ENCODE results near the gene PDE6B.
A peak's percentile ranks its signal among the peaks of the same experiment; 100 is the strongest.
"Not testable (repeated sequence)": the region's sequence is repeated elsewhere in the genome, so short reads cannot be mapped to it uniquely, and the experiment has no call there.

Gene PDE6B

GRCh38 chr4:669806-670559 is 44.6 kb downstream of the PDE6B start:
- DNase-seq (ENCODE audit: low spot score): not testable (repeated sequence)

GRCh38 chr4:671769-672168 is 46.4 kb downstream of the PDE6B start:
- DNase-seq (ENCODE audit: low spot score): no peak

DNA sequence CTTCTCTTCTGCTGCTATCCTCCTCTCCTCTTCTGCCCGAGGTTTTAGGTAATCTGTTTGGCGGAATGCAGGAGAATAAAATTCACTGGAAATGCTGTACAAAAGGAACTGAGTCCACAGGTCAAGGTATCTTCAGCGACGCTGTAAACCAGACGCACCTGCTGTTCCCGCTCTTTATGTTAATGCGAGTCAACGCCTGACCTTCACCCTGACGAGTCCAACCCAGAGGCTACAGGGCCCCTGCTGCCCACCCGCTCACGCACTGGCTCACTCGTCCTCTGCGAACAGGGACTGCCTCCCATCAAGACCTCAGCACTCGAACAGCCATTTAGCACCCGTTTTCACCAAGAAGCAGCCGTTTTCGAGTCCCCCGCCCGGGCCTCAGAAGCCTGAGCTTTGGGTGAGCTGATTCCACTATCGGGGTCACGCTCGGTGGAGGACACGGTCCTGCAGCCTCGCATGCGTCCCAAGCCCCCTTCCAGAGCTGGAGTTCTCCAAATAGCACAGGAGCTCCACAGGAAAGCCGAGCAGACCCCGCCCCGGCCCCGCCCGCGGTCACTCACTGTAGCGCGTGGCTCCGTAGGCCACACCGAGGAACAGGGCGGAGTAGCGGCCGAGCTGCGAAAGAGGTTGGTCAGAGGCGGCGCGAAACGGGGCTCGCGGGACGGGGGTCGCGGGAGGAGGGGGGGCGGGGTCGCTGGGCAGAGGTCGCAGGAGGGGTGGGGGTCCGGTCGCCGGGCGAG is 48.1 kb downstream of the PDE6B start:
- no peak for DNase-seq (ENCODE audit: low spot score)

GRCh38 chr4:674172-675035 is 49.0 kb downstream of the PDE6B start, which contains the start of the genes ATP5ME and MYL5:
Gene ATP5ME, minus strand, starts transcription at chr4:674276. Its CDS starts 29 bp downstream, at chr4:674247.
Gene MYL5, plus strand, starts transcription at chr4:674542. Its CDS starts 3,485 bp downstream, at chr4:678027.
- DNase-seq (ENCODE audit: low spot score): peak; percentile 97

DNA sequence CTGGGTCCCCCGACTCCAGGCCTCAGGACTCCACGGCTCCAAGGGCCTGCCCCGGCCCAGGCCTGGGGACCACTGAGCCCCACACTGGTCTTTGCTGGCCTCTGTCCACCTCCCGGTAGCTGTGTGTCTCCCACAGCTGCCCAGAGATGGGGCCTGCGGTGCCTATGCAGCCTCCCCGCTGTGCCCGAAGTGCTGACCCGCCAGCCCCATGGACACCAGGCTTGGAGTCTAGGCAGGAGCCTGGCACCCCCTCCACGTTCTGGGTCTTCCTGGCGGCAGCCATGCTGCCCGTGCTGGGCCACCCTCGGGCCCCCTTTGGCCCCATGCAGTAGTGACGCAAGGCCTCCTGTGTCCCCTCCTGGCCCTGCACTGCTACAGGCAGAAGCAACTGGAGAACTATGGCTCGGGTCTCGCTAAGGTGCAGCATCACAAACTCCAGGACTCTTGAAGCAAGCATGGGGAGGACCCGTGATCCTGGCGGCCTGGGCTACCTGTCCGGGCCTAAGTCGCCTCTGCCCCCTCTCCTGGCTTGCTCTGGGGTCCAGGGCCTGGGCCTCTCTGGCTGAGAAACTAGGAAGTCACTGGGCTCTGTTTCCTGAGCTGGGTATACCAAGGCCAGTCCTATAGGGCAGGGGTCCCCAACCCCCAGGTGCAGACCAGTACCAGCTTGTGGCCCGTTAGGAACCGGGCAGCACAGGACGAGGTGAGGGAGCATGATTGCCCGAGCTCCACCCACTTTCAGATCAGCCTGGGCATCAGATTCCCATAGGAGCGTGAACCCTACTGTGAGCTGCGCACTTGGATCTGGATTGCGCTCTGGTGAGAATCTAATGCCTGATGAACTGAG is 49.9 kb downstream of the PDE6B start:
- no peak for DNase-seq (ENCODE audit: low spot score)

GRCh38 chr4:675980-676870 is 50.9 kb downstream of the PDE6B start:
- no peak for DNase-seq (ENCODE audit: low spot score)

DNA sequence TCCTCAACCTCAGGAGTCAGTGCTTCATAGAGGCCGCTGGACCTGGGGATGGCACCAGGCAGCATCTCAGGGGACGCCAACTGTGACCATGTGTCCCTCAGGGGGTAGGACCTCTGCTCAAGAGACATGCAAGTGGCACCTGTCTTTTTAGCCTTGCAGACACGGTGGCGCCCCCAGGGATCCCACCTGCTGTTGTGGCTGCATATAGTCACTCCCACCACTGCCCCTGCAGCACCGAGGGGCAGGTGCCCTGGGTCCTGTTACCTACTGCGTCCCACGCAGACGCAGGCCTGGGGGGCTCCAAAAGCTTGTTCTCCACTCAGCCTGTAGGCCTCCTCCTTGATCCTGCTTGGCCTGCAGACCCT is 51.5 kb downstream of the PDE6B start:
- no peak for DNase-seq (ENCODE audit: low spot score)

- no peak for DNase-seq (ENCODE audit: low spot score)
Observed at GRCh38 chr4:677431-678293, 52.3 kb downstream of the PDE6B start.

DNA sequence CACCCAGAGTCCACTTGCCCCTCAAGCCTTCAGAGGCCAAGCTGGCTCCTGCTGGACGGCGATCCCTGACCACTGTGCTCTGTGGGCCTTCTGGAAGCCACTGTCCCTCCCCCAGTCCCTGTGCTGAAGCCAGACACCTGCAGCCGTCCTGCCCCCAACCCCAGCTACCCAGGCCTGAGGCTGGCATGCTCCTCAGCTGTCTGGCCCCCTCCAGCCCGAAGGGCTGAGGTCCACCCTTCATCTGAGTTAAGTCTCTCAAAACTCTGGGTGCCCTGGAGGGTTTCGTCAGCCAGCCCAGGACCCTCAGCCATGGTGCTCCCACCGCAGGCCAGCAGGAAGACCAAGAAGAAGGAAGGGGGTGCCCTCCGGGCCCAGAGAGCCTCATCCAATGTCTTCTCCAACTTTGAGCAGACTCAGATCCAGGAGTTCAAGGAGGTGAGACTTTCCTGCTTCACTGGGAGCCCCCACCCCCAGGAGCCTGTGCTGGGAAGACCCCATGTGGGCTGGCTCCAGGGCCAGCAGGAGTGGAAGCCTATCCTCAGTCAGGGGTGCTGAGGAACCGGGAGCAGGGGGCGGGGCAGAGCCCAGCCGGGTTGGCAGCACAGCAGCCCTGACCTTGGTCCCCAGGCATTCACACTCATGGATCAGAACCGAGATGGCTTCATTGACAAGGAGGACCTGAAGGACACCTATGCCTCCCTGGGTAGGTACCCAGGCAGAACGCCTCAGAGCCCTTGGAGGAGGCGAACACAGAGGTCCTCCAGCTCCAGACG is 53.1 kb downstream of the PDE6B start:
- DNase-seq (ENCODE audit: low spot score): no peak

- DNase-seq (ENCODE audit: low spot score): no peak
Observed at GRCh38 chr4:679104-679481, 53.7 kb downstream of the PDE6B start.

GRCh38 chr4:679629-680028 is 54.3 kb downstream of the PDE6B start:
- DNase-seq (ENCODE audit: low spot score): no peak

DNA sequence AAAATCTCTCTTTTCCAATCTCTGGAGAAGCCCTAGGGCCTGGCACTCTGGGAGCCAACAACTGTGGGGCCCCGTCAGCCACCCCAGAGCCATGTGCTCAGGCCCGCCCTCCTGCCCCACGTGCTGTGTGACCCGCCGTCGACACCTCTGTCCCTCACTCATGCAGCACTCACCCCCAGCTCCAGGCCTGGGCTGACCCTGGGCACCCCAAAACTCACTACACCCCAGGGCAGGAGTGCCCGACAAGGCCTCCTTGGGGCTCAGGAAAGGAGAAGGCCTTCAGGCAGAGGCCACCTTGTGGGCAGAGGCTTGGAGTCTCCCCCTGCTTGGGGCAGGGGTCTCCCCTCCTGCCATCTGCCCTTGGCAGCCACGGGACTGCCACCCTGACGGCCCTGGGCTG is 54.7 kb downstream of the PDE6B start:
- DNase-seq (ENCODE audit: low spot score): no peak

GRCh38 chr4:680551-680927 is 55.2 kb downstream of the PDE6B start:
- no peak for DNase-seq (ENCODE audit: low spot score)

DNA sequence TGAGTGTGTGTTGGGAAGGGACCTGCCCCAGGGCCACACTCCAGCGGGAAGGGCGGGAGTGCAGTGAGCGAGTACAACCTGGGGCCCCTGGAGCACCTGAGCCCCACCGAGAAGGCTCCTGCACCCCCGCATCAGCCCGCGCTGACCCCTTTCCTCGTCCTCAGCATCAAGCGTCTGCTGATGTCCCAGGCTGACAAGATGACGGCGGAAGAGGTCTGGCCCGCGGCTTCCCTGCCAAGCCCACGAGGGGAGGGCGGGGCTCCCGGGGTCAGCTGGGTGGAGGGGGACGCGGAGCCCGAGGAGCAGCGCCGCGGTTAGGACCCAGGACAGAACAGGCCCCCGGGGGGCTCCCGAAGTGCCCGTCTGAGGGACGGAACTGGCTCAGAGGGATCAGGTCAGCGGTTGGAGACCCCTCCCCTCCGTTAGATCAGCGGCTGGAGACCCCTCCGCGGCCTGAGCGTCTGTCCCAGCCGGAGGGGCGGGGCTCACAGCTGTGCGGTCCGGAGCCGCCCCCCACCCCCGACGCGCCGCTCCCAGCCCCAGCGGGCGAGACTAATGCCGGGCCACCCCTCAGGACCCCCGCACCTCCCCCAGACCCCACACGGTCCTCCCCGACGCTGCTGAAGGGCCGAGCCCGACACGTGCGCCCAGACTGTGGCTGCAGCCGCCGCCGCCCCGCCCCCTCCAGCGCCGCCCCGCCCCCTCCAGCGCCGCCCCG is 55.7 kb downstream of the PDE6B start:
- DNase-seq (ENCODE audit: low spot score): peak; percentile 55

DNA sequence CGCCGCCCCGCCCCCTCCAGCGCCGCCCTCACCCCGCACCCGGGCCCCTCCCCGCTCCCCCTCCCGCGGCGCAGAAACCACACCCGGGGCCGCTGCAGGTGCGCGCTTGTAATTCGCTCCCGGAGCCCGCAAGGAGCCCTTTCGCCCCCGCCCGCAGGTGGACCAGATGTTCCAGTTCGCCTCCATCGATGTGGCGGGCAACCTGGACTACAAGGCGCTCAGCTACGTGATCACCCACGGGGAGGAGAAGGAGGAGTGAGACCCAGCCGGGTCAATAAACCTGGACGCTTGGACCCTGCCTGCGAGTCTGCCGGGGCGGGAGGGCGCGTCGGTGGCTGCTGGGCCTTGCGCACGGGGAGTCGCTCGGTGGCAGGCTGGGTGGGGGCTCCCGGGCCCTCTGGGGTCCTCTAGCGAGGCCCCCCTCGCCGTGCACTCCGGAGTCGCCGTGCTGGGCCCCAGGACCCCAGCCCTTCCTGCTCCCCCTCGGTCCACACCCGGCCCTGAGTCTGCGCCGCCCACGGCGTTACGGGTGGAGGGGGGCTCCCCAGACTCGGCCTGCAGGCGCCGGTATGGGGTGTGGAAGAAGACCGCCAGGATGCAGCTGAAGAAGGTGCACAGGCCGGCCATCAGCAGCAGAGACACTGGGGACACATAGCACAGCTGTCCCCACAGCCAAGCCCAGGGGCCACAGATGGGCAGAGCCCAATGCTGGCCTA is 56.5 kb downstream of the PDE6B start:
- DNase-seq (ENCODE audit: low spot score): peak; percentile 32

GRCh38 chr4:682490-683172 is 57.3 kb downstream of the PDE6B start:
- DNase-seq (ENCODE audit: low spot score): no peak
